Loucy (cell line): ENCODE measurements around the gene SLC25A26.

Experiments used
- H2AFZ ChIP-seq: fragments of 200-600 bp; sonication (generic); 2 replicates; pipeline ENCODE4 v1.6.0; 2016; ENCODE audit warnings: antibody characterized with exemption, mild to moderate bottlenecking, low read length, moderate library complexity
- H3F3A ChIP-seq: fragments of 200-600 bp; 2 replicates; pipeline ENCODE4 v1.6.0; 2016; ENCODE audit warnings: antibody characterized with exemption, low read depth, mild to moderate bottlenecking
- H3K27me3 ChIP-seq: fragments of 200-600 bp; sonication (generic); 2 replicates; pipeline ENCODE4 v1.6.1; 2014; ENCODE audit warnings: low read length, mild to moderate bottlenecking; ENCODE audit not compliant: insufficient read depth, poor library complexity, severe bottlenecking
- H3K36me3 ChIP-seq: fragments of 200-600 bp; sonication (generic); 2 replicates; pipeline ENCODE4 v1.6.1; 2016; ENCODE audit warnings: low read length; ENCODE audit not compliant: insufficient read depth
- H3K4me1 ChIP-seq: fragments of 200-600 bp; sonication (generic); 2 replicates; pipeline ENCODE4 v1.5.1; 2014; ENCODE audit warnings: low read length, mild to moderate bottlenecking; ENCODE audit not compliant: insufficient read depth, poor library complexity, severe bottlenecking
- H3K4me2 ChIP-seq: fragments of 200-600 bp; sonication (generic); 2 replicates; pipeline ENCODE4 v1.6.0; 2014; ENCODE audit warnings: antibody characterized with exemption, low read length, low read depth, mild to moderate bottlenecking; ENCODE audit not compliant: poor library complexity, severe bottlenecking
- H3K4me3 ChIP-seq: fragments of 200-600 bp; sonication (generic); 2 replicates; pipeline ENCODE4 v1.5.1; 2014; ENCODE audit warnings: low read length, mild to moderate bottlenecking, mixed read lengths; ENCODE audit not compliant: poor library complexity, severe bottlenecking
- H3K79me2 ChIP-seq: fragments of 200-600 bp; sonication (generic); 2 replicates; pipeline ENCODE4 v1.6.1; 2014; ENCODE audit warnings: low read length; ENCODE audit not compliant: insufficient read depth
- H3K9ac ChIP-seq: fragments of 200-600 bp; sonication (generic); 2 replicates; pipeline ENCODE4 v1.6.0; 2014; ENCODE audit warnings: mild to moderate bottlenecking, low read depth, low read length, moderate library complexity; ENCODE audit not compliant: poor library complexity, severe bottlenecking
- H3K9me2 ChIP-seq: fragments of 200-600 bp; sonication (generic); replicated peaks from 2 replicates; pipeline ENCODE4 v1.6.1; 2016; ENCODE audit warnings: low read depth, low read length, mixed read lengths
- H3K9me3 ChIP-seq: fragments of 200-600 bp; sonication (generic); 2 replicates; pipeline ENCODE4 v1.6.1; 2014; ENCODE audit warnings: mild to moderate bottlenecking, antibody characterized with exemption, low read length, low read depth; ENCODE audit not compliant: insufficient read depth
- H4K20me1 ChIP-seq: fragments of 200-600 bp; sonication (generic); 2 replicates; pipeline ENCODE4 v1.6.0; 2014; ENCODE audit warnings: antibody characterized with exemption, low read length, mild to moderate bottlenecking; ENCODE audit not compliant: insufficient read depth, poor library complexity, severe bottlenecking
- CTCF ChIP-seq: fragments of 200-600 bp; sonication (generic); conservative IDR thresholded peaks from 2 replicates; pipeline ENCODE4 v1.5.1; 2014; ENCODE audit warnings: mild to moderate bottlenecking, antibody characterized with exemption, low read length
- EZH2phosphoT487 ChIP-seq: fragments of 200-600 bp; IDR thresholded peaks from 2 replicates; pipeline ENCODE4 v1.6.1; 2018; ENCODE audit warnings: antibody characterized with exemption, mild to moderate bottlenecking, moderate library complexity, borderline replicate concordance

Gene SLC25A26

GRCh38 chr3:66383998-66384745 lies 163.4 kb downstream of the SLC25A26 start:
- no peaks in the 10 kb centered on the region for H4K20me1 ChIP-seq
- H3K79me2 ChIP-seq = peaks cover 27% of the 10 kb centered on the region
- no peak overlapping the region for H3K9ac ChIP-seq
- no peak overlapping the region for H3K4me3 ChIP-seq
- peaks cover 93% of the 10 kb centered on the region for H3K36me3 ChIP-seq
- no peaks in the 10 kb centered on the region for H3K9me2 ChIP-seq
- no peak for TF ChIP-seq CTCF
- TF ChIP-seq EZH2phosphoT487 = no peak
- H3K4me2 ChIP-seq = no peak overlapping the region
- no peak overlapping the region for H2AFZ ChIP-seq
- H3K4me1 ChIP-seq = peaks cover 34% of the 10 kb centered on the region
- H3F3A ChIP-seq = no peaks in the 10 kb centered on the region
- H3K27me3 ChIP-seq = no peaks in the 10 kb centered on the region
- H3K9me3 ChIP-seq = no peaks in the 10 kb centered on the region

GRCh38 chr3:66385066-66385465 lies 164.3 kb downstream of the SLC25A26 start:
- Histone ChIP-seq H3K4me2 (no peak overlapping the region), H3K36me3 (peaks cover 84% of the 10 kb centered on the region), H3K4me1 (peaks cover 43% of the 10 kb centered on the region), H4K20me1 (no peaks in the 10 kb centered on the region), H3K4me3 (no peak overlapping the region), H3K79me2 (peaks cover 36% of the 10 kb centered on the region), H3K9me3 (no peaks in the 10 kb centered on the region), H3K9ac (no peak overlapping the region), H3K9me2 (no peaks in the 10 kb centered on the region), H2AFZ (no peak overlapping the region), H3F3A (no peaks in the 10 kb centered on the region), H3K27me3 (no peaks in the 10 kb centered on the region)
- no peak for TF ChIP-seq EZH2phosphoT487
- TF ChIP-seq CTCF = no peak

GRCh38 chr3:66386011-66386924 lies 165.5 kb downstream of the SLC25A26 start:
- Histone ChIP-seq H3K79me2 (peaks cover 48% of the 10 kb centered on the region), H2AFZ (no peak overlapping the region), H3F3A (no peaks in the 10 kb centered on the region), H3K4me2 (peak overlapping the region; percentile 75), H3K4me3 (peak overlapping the region; percentile 54), H3K36me3 (peaks cover 80% of the 10 kb centered on the region), H3K27me3 (no peaks in the 10 kb centered on the region), H3K9me2 (no peaks in the 10 kb centered on the region), H4K20me1 (no peaks in the 10 kb centered on the region), H3K9me3 (no peaks in the 10 kb centered on the region), H3K4me1 (peaks cover 55% of the 10 kb centered on the region), H3K9ac (peak overlapping the region; percentile 72)
- TF ChIP-seq CTCF (no peak), EZH2phosphoT487 (no peak)
